ENCODE measurements around the gene SLC7A8. TPM values are rescaled to one million over a fixed set of nuclear protein-coding genes. Genes with fewer than 3 reads are reported as not detected.

The SLC7A8 gene
- total and polyA plus RNA-seq, 8 donors = 1.2 to 102 (median 32.0) TPM

GRCh38 chr14:23118506-23119362 lies 64.7 kb downstream of the SLC7A8 start, which contains the start of gene CEBPE:
CEBPE (minus strand) TSS chr14:23119255; CDS start chr14:23119091, 164 bp downstream.
- TF ChIP-seq EP300 (IDR thresholded peaks at IDR 0.05) = no peak
- no peak for TF ChIP-seq CTCF (IDR thresholded peaks at IDR 0.05)
- no peak for TF ChIP-seq POLR2AphosphoS5 (IDR thresholded peaks at IDR 0.05)
- no peak for TF ChIP-seq POLR2A (IDR thresholded peaks at IDR 0.05)
- peak within 1 kb of the TSS in 2 of 5 donors; percentile 56 to 59 for H3K27ac ChIP-seq
- H3K4me3 ChIP-seq = peak within 1 kb of the TSS in 1 of 4 donors; percentile 7
- WGBS, 5 donors = 76 to 92% (median 84%) methylated on average over 16 to 32 of the region's 32 CpGs
- H3K27me3 ChIP-seq = peaks cover 0 to 41% (median 0%) of the 10 kb centered on the region in 3 donors
- intact Hi-C loops (cut with DNase I; ENCODE audit: low total_unique reads) = no loop called here
- H3K36me3 ChIP-seq = no peaks in the 10 kb centered on the region
- peaks cover 10 to 54% (median 19%) of the 10 kb centered on the region in 4 donors for H3K4me1 ChIP-seq
- no peaks in the 10 kb centered on the region for H3K9me3 ChIP-seq
- no peak for DNase-seq

- no peaks in the 10 kb centered on the region for H3K9me3 ChIP-seq
- no peak for DNase-seq
- peaks cover 0 to 54% (median 5%) of the 10 kb centered on the region in 3 donors for H3K27me3 ChIP-seq
- peaks cover 10 to 58% (median 22%) of the 10 kb centered on the region in 4 donors for H3K4me1 ChIP-seq
- no peak overlapping the region for H3K27ac ChIP-seq
- no peak for TF ChIP-seq EP300 (IDR thresholded peaks at IDR 0.05)
- TF ChIP-seq CTCF (IDR thresholded peaks at IDR 0.05) = no peak
- no peak for TF ChIP-seq POLR2AphosphoS5 (IDR thresholded peaks at IDR 0.05)
- no peak for TF ChIP-seq POLR2A (IDR thresholded peaks at IDR 0.05)
- WGBS, 5 donors = 83 to 87% (median 86%) methylated on average over 31 to 32 of the region's 32 CpGs
- no peak overlapping the region for H3K4me3 ChIP-seq
- H3K36me3 ChIP-seq = no peaks in the 10 kb centered on the region
- intact Hi-C loops (cut with DNase I; ENCODE audit: low total_unique reads) = no loop called here
These were observed 66.0 kb downstream of the SLC7A8 start for GRCh38 chr14:23117371-23118020.

GRCh38 chr14:23115918-23116317 lies 67.5 kb downstream of the SLC7A8 start:
- TF ChIP-seq CTCF (IDR thresholded peaks at IDR 0.05) (no peak), POLR2AphosphoS5 (IDR thresholded peaks at IDR 0.05) (no peak), POLR2A (IDR thresholded peaks at IDR 0.05) (no peak), EP300 (IDR thresholded peaks at IDR 0.05) (no peak)
- 83 to 87% (median 85%) methylated on average over 5 of the region's 5 CpGs for WGBS, 5 donors
- intact Hi-C loops (cut with DNase I; ENCODE audit: low total_unique reads) = no loop called here
- DNase-seq = no peak
- H3K4me3 ChIP-seq = no peak overlapping the region
- no peak overlapping the region for H3K27ac ChIP-seq
- no peaks in the 10 kb centered on the region for H3K36me3 ChIP-seq
- peaks cover 1 to 44% (median 11%) of the 10 kb centered on the region in 4 donors for H3K4me1 ChIP-seq
- H3K27me3 ChIP-seq = peaks cover 0 to 69% (median 11%) of the 10 kb centered on the region in 3 donors
- H3K9me3 ChIP-seq = no peaks in the 10 kb centered on the region

- H3K27ac ChIP-seq = no peak overlapping the region
- H3K27me3 ChIP-seq = peaks cover 0 to 77% (median 12%) of the 10 kb centered on the region in 3 donors
- intact Hi-C loops (cut with DNase I; ENCODE audit: low total_unique reads) = no loop called here
- H3K36me3 ChIP-seq = no peaks in the 10 kb centered on the region
- WGBS, 5 donors = 57 to 67% (median 62%) methylated on average over 10 of the region's 10 CpGs
- H3K9me3 ChIP-seq = no peaks in the 10 kb centered on the region
- peaks cover 0 to 39% (median 9%) of the 10 kb centered on the region in 4 donors for H3K4me1 ChIP-seq
- no peak for TF ChIP-seq EP300 (IDR thresholded peaks at IDR 0.05)
- TF ChIP-seq POLR2A (IDR thresholded peaks at IDR 0.05) = no peak
- peak in 1 of 3 donors; percentile 25 for TF ChIP-seq POLR2AphosphoS5 (IDR thresholded peaks at IDR 0.05)
- TF ChIP-seq CTCF (IDR thresholded peaks at IDR 0.05) = no peak
- H3K4me3 ChIP-seq = no peak overlapping the region
- DNase-seq = no peak
These were observed 68.3 kb downstream of the SLC7A8 start for GRCh38 chr14:23115039-23115731.
